Subcutaneous adipose tissue (tissue), 4 donors: Measurements from ENCODE around the gene CECR2. TPM values are rescaled to one million over a fixed set of nuclear protein-coding genes. Genes with fewer than 3 reads are reported as not detected.

Source experiments
- small RNA-seq: library from RNA; depleted of rRNA; stranded (forward); fragments of <200 nt; gene quantifications from one replicate; pipeline ENCODE3, GENCODE V24; 2016
- total RNA-seq, 4 donors: library from RNA; depleted of rRNA; stranded (reverse); fragments of >200 nt; gene quantifications; one replicate each; pipeline ENCODE4 v1.1.0, GENCODE V29; 2016
- TF ChIP-seq, protein P1 (sequence below): fragments of 450-650 bp; IDR thresholded peaks from one replicate; pipeline ENCODE4 v1.5.1; 2016; ENCODE audit warnings: low read depth, mild to moderate bottlenecking, control low read depth, antibody characterized with exemption, moderate library complexity

CECR2 gene
- total RNA-seq, 4 donors from 2014 or later, result 0.16 to 1.7 (median 0.44) TPM; not detected in 1

DNA sequence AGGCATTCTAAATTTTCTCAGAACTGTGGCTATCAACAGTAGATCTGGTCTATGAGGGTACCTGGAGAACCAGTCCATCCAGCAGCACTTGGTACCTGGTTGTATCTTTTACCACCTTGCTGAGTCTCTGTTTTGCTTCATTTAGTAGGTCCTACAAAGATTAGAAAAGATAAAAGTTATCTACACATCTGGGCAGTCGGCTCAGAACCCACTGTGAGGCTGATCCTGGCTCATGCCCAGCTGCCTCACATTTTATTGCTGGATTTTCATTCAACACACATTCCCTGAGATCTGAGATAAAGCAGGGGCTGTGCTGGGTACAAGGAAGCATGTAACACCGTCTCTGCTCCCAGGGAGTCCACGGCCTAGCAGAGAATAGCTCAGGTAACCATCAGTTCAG, 231.8 kb downstream of the CECR2 start:
- TF ChIP-seq, protein P1, sequence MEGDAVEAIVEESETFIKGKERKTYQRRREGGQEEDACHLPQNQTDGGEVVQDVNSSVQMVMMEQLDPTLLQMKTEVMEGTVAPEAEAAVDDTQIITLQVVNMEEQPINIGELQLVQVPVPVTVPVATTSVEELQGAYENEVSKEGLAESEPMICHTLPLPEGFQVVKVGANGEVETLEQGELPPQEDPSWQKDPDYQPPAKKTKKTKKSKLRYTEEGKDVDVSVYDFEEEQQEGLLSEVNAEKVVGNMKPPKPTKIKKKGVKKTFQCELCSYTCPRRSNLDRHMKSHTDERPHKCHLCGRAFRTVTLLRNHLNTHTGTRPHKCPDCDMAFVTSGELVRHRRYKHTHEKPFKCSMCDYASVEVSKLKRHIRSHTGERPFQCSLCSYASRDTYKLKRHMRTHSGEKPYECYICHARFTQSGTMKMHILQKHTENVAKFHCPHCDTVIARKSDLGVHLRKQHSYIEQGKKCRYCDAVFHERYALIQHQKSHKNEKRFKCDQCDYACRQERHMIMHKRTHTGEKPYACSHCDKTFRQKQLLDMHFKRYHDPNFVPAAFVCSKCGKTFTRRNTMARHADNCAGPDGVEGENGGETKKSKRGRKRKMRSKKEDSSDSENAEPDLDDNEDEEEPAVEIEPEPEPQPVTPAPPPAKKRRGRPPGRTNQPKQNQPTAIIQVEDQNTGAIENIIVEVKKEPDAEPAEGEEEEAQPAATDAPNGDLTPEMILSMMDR, result no peak

DNA sequence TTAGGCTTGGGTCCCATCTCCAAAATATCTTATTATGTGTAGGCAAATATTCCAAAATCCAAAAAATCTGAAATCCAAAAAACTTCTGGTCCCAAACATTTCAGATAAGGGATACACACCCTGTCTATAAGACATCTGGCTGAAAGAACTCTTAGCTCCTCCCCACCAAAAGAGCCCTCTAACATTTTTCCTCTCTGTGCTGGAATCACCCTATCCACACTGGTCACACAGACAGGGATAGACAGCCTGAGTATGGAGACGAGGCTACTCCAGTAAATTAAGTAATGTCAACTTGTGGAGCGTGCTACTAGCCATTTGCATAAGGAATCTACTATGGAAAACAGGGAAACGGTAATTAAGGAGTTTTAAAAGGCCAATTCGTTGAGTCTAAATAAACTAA, 234.4 kb downstream of the CECR2 start:
- TF ChIP-seq, protein P1, result no peak

DNA sequence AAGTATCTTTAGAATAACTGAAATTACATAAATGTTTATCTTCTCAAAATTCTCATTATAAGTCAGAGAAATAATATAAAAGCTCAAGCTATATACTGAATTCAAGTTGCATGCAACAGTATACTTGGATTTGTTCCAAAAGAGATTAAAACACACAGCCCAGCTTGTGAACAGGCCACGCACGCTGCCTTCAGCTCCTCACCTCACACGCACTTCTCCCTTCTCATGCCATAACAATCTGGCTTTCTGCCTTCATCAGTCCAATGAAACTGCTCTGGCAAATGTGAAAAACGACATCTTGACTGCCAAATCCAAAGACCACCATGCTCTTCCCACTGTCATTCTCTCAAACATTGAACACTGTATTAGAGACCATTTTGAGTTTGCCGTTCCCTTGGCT, 237.2 kb downstream of the CECR2 start:
- TF ChIP-seq, protein P1, result no peak

Small RNA genes lying within 50 kb of the gene (small RNA-seq; reads per million reads assigned to genes)
- gene CECR9 (not detected), gene RN7SL843P (not detected)

Other genes starting within 250 kb of the CECR2 start
- gene TMEM121B, start 248.1 kb upstream of the CECR2 start, total RNA-seq, result 1 to 10 TPM in 1 of 4 donors, under 1 TPM in 3; 0.51 to 1.7 (median 0.85) TPM
- gene HDHD5, start 210.2 kb upstream of the CECR2 start, total RNA-seq, result 10 to 100 TPM; 23.0 to 73.1 (median 41.7) TPM
- gene ADA2, start 150.0 kb upstream of the CECR2 start, total RNA-seq, result 100 to 1,000 TPM in 1 of 4 donors, 10 to 100 TPM in 3; 10.2 to 198 (median 24.3) TPM
- gene SLC25A18, start 194.0 kb downstream of the CECR2 start, total RNA-seq, result 10 to 100 TPM; 12.8 to 43.9 (median 17.0) TPM